ENCODE results near the gene OSMR.

DNA sequence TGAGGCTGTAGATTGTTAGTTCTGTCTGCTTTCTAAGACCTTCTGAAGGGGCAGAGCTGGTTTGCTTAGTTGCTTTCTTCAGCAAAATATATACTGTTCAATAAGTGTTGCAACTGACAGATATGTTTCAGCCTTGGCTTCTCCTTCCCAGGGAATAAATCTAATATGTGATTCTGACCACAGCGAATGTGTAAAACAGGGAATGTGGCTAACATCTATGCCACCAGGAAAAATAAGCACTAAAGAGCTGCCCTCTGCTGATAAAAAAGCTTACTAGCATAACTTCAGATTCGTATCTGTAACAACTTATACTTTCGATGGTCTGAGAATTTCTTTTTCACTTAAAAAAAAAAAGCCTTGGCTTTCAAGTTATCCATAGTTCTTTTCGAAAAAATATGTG, 13.0 kb upstream of the OSMR start:
- TF ChIP-seq, protein P1, sequence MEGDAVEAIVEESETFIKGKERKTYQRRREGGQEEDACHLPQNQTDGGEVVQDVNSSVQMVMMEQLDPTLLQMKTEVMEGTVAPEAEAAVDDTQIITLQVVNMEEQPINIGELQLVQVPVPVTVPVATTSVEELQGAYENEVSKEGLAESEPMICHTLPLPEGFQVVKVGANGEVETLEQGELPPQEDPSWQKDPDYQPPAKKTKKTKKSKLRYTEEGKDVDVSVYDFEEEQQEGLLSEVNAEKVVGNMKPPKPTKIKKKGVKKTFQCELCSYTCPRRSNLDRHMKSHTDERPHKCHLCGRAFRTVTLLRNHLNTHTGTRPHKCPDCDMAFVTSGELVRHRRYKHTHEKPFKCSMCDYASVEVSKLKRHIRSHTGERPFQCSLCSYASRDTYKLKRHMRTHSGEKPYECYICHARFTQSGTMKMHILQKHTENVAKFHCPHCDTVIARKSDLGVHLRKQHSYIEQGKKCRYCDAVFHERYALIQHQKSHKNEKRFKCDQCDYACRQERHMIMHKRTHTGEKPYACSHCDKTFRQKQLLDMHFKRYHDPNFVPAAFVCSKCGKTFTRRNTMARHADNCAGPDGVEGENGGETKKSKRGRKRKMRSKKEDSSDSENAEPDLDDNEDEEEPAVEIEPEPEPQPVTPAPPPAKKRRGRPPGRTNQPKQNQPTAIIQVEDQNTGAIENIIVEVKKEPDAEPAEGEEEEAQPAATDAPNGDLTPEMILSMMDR (IDR thresholded peaks at IDR 0.05; ENCODE audit: extremely low read depth in 1 of 2, insufficient read depth in 1 of 2, low read depth in 1 of 2, low read length in 2 of 2) = no peak
- no peak for TF ChIP-seq EZH2 (IDR thresholded peaks at IDR 0.05; ENCODE audit: borderline replicate concordance, low read depth, low read length, severe bottlenecking)
- TF ChIP-seq, protein P2, sequence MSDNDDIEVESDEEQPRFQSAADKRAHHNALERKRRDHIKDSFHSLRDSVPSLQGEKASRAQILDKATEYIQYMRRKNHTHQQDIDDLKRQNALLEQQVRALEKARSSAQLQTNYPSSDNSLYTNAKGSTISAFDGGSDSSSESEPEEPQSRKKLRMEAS (IDR thresholded peaks at IDR 0.05; ENCODE audit: insufficient read depth, insufficient read length) = no peak
